PC-9 (cell line): ENCODE measurements around the gene UQCRH.

Source experiments
- CTCF ChIP-seq: fragments of 200-600 bp; sonication (generic); conservative IDR thresholded peaks from 2 replicates; pipeline ENCODE4 v1.6.1; 2017; ENCODE audit warnings: mixed run types, antibody characterized with exemption, mild to moderate bottlenecking, moderate library complexity
- EZH2 ChIP-seq: fragments of 200-600 bp; sonication (generic); IDR thresholded peaks from 2 replicates; pipeline ENCODE4 v1.8.0; 2017; ENCODE audit warnings: antibody characterized with exemption, low read depth

- TF ChIP-seq CTCF, result no peak
- no peak for TF ChIP-seq EZH2
These were observed 17.6 kb upstream of the UQCRH start for GRCh38 chr1:46285730-46286477.
